Body of pancreas (tissue), 4 donors: ENCODE data around the gene SLC24A4. TPM values are rescaled to one million over a fixed set of nuclear protein-coding genes. Genes with fewer than 3 reads are reported as not detected.

Source experiments
- ATAC-seq: fragments of 150-250 bp; one replicate; pipeline ENCODE4 v1.9.1; 2016
- DNase-seq, 4 donors: peaks; one replicate each; pipeline ENCODE4 v3.0.0-alpha.2; 2019
- H3K27ac ChIP-seq, 4 donors: fragments of 200-600 bp; sonication (generic); 1 replicate in 3 of 4; 2 replicates in 1 of 4; pipeline versions ENCODE4 v1.5.1 to v1.6.1; 2016 to 2019; ENCODE audit warnings: mild to moderate bottlenecking in 1 of 4, mixed read lengths in 1 of 4, moderate library complexity in 1 of 4
- H3K27me3 ChIP-seq, 2 donors: fragments of 200-600 bp; sonication (generic); one replicate each; pipeline ENCODE4 v1.6.0; 2016; ENCODE audit warnings: mild to moderate bottlenecking in 1 of 2
- H3K36me3 ChIP-seq, 2 donors: fragments of 200-600 bp; sonication (generic); replicated peaks in 1 of 2; 2 replicates each; pipeline ENCODE4 v1.5.1; 2016; ENCODE audit warnings: low read depth in 2 of 2; ENCODE audit not compliant: insufficient read depth in 1 of 2
- H3K4me1 ChIP-seq: fragments of 200-600 bp; sonication (generic); one replicate; pipeline ENCODE4 v1.6.0; 2016
- H3K4me3 ChIP-seq, 2 donors: fragments of 200-600 bp; sonication (generic); 1 replicate in 1 of 2; 2 replicates in 1 of 2; pipeline ENCODE4 v1.5.1; 2016 to 2019
- H3K9me3 ChIP-seq, 3 donors: fragments of 200-600 bp; sonication (generic); 1 replicate in 2 of 3; 2 replicates in 1 of 3; pipeline ENCODE4 v1.5.1; 2016
- POLR2A ChIP-seq, 3 donors: fragments of 450-650 bp; IDR thresholded peaks; one replicate each; pipeline ENCODE4 v1.6.1; 2016; ENCODE audit warnings: antibody characterized with exemption in 3 of 3, mild to moderate bottlenecking in 2 of 3
- WGBS, 2 donors: methylation state at CpG; one replicate each; pipeline ENCODE4 v1.1.5; 2017; 5-methylcytosine and 5-hydroxymethylcytosine counted together
- intact Hi-C: fragments of 100-400 bp; cut with DNase I; formaldehyde crosslinking; loops from one replicate; pipeline ENCODE4 v1.15.1; 2023
- total RNA-seq, 2 donors: library from RNA; depleted of rRNA; stranded (reverse); fragments of >200 nt; gene quantifications; one replicate each; pipeline ENCODE4 v1.1.0, GENCODE V29; 2016
- TF ChIP-seq, protein P1 (sequence below), 7 experiments: fragments of 450-650 bp in 4 of 7; fragments of 200-600 bp in 3 of 7; sonication (generic) in 3 of 7; IDR thresholded peaks; one replicate each; pipeline ENCODE4 v1.5.1; 2016 to 2019; ENCODE audit warnings: antibody characterized with exemption in 7 of 7

SLC24A4 gene
- total RNA-seq, 2 donors from 2014 or later, result 0.26 TPM; not detected in 1

DNA sequence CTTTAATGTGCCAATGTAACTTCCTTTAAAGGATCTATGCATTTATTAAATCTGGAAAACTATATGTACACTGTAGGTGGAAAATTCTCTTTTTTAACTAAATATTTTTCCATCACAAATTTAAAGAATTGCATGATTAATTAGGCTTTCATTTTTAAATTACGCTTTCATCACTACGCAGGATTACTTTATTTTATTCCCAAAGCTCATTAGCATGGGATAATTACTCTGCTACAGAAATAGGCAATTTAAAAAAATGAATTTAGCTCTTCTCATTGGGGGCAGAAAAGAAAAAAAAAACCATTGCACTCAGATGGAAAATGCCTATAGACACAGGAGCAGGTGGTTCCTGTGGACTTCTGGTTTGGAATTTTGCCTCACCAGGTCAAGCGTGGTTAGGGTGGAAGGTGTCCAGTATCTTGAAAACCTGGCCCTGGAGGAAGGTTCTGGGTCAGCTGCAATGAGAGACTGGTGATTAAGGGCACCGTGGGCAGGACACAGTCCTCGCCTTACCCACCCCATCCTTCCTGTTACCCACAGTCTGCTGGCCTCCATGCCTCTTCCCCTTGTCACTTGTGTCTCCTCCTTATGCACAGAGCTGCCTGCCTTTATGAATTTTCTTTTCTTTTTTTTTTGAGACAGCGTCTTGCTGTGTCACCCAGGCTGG, 173.4 kb downstream of the SLC24A4 start:
- 65 to 66% methylated on average over 6 of the region's 6 CpGs for WGBS, 2 donors
- Histone ChIP-seq H3K4me1 (no peaks in the 10 kb centered on the region), H3K27me3 (no peaks in the 10 kb centered on the region), H3K9me3 (no peaks in the 10 kb centered on the region), H3K27ac (no peak overlapping the region), H3K4me3 (no peak overlapping the region), H3K36me3 (no peaks in the 10 kb centered on the region)
- no peak for ATAC-seq
- no peak for DNase-seq
- intact Hi-C loops, result no loop called here
- TF ChIP-seq, protein P1, sequence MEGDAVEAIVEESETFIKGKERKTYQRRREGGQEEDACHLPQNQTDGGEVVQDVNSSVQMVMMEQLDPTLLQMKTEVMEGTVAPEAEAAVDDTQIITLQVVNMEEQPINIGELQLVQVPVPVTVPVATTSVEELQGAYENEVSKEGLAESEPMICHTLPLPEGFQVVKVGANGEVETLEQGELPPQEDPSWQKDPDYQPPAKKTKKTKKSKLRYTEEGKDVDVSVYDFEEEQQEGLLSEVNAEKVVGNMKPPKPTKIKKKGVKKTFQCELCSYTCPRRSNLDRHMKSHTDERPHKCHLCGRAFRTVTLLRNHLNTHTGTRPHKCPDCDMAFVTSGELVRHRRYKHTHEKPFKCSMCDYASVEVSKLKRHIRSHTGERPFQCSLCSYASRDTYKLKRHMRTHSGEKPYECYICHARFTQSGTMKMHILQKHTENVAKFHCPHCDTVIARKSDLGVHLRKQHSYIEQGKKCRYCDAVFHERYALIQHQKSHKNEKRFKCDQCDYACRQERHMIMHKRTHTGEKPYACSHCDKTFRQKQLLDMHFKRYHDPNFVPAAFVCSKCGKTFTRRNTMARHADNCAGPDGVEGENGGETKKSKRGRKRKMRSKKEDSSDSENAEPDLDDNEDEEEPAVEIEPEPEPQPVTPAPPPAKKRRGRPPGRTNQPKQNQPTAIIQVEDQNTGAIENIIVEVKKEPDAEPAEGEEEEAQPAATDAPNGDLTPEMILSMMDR (IDR thresholded peaks at IDR 0.05), result no peak
- TF ChIP-seq POLR2A (IDR thresholded peaks at IDR 0.05), result no peak

DNA sequence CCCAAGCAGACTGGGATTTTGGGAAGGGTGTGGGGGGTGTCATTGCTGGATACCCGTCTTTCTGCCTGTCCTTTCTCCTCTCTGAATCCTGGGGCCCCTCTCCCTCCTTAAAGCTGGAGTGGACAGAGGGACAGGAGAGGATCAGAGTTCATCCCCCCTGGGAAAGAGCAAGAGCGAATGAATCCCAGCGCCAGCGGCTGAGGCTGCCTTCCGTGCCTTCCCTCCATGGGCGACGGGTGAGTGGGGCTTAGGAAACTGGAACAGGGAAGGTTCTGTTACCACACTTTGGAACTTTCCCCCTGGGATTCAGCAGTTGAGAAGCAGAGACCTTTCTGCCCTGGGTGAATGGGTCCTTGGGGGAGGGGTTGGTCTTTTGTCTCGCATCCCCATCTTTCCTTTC, 174.4 kb downstream of the SLC24A4 start:
- no peak for TF ChIP-seq POLR2A (IDR thresholded peaks at IDR 0.05)
- TF ChIP-seq, protein P1 (IDR thresholded peaks at IDR 0.05), result no peak
- H3K36me3 ChIP-seq, result no peaks in the 10 kb centered on the region
- DNase-seq, result no peak
- WGBS, 2 donors, result 75 to 81% methylated on average over 8 of the region's 8 CpGs
- no peak overlapping the region for H3K4me3 ChIP-seq
- no peaks in the 10 kb centered on the region for H3K27me3 ChIP-seq
- no peak overlapping the region for H3K27ac ChIP-seq
- intact Hi-C loops, result no loop called here
- no peak for ATAC-seq
- H3K9me3 ChIP-seq, result no peaks in the 10 kb centered on the region
- H3K4me1 ChIP-seq, result no peaks in the 10 kb centered on the region

DNA sequence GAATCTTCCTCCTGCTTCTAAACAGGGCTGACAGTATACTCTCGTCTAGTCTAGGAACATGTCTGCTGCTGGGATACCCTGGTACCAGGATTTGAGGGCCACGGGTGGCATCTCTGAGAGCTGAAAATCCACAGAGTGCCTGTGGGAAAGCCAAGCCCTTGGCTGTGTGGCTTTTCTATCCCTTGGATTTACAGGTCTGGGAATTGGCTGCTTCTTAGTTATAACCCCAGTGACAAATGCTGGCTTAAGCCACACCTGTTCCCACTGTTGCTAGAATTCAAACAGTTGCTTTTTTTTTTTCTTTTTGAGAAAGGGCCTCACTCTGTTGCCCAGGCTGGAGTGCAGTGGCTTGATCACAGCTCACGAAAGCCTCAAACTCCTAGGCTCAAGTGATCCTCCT, 176.3 kb downstream of the SLC24A4 start:
- no peak for ATAC-seq
- intact Hi-C loops, result no loop called here
- WGBS, 2 donors, result 74 to 76% methylated on average over 3 of the region's 3 CpGs

DNA sequence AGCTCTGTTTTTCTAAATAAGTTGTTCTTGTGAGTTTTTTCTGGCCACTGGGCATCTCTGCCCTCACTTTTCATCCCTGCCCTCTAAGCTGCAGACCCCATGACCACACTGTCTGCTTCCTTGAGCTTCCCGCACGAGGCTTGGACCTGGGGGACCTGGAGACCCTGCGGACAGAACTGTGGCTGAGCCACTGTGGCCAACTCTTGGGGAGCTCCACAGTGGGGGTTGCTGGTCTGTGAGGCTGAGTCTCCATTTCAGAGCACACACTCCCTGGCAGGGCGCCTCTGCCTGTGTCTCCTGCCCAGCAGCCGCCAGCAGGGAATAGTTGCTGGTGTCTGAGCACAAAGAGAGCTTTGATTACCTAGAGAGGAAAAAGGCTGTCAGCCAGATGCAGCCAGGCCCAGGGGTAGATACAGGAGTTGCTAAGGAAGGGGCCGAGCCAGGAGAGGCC, 177.6 kb downstream of the SLC24A4 start:
- no peak for ATAC-seq
- no peak for TF ChIP-seq POLR2A (IDR thresholded peaks at IDR 0.05)
- TF ChIP-seq, protein P1 (IDR thresholded peaks at IDR 0.05), result no peak
- H3K36me3 ChIP-seq, result no peaks in the 10 kb centered on the region
- no peaks in the 10 kb centered on the region for H3K27me3 ChIP-seq
- 59 to 61% methylated on average over 5 to 6 of the region's 6 CpGs for WGBS, 2 donors
- DNase-seq, result no peak
- no peak overlapping the region for H3K4me3 ChIP-seq
- H3K27ac ChIP-seq, result no peak overlapping the region
- H3K4me1 ChIP-seq, result no peaks in the 10 kb centered on the region
- intact Hi-C loops, result no loop called here
- H3K9me3 ChIP-seq, result no peaks in the 10 kb centered on the region

More for the DNA sequence above, 176.3 kb downstream of the SLC24A4 start:
- no peaks in the 10 kb centered on the region for H3K9me3 ChIP-seq
- H3K4me3 ChIP-seq, result no peak overlapping the region
- TF ChIP-seq POLR2A (IDR thresholded peaks at IDR 0.05), result no peak
- TF ChIP-seq, protein P1 (IDR thresholded peaks at IDR 0.05), result no peak
- H3K27ac ChIP-seq, result no peak overlapping the region
- no peaks in the 10 kb centered on the region for H3K27me3 ChIP-seq
- no peaks in the 10 kb centered on the region for H3K36me3 ChIP-seq
- H3K4me1 ChIP-seq, result no peaks in the 10 kb centered on the region
- DNase-seq, result no peak

DNA sequence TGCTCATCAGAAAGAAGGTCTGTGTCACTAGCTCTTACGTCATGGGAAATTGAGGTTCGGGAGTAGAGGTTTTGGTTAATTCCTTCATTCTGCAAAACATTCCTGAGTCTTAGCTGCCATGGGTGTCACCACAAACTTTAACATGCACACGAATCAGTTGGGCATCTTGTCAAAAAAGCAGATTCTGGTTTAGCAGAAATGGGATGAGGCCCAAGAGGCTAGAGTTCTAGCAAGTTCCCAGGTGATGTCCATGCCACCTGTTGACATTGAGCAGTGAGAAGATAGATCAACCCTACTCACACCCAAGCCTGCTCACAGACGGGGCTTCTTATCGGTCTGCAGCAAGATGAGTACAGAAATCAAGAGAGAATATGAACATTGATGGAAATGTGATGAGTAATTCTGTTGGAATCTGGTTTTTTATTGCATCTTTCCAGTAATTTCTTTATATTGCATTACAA, 179.0 kb downstream of the SLC24A4 start:
- Histone ChIP-seq H3K27ac (no peak overlapping the region), H3K4me1 (no peaks in the 10 kb centered on the region), H3K27me3 (no peaks in the 10 kb centered on the region), H3K36me3 (no peaks in the 10 kb centered on the region), H3K4me3 (no peak overlapping the region), H3K9me3 (no peaks in the 10 kb centered on the region)
- no peak for ATAC-seq
- TF ChIP-seq, protein P1 (IDR thresholded peaks at IDR 0.05), result no peak
- TF ChIP-seq POLR2A (IDR thresholded peaks at IDR 0.05), result no peak
- WGBS, 2 donors, result 57 to 69% methylated on average over 5 of the region's 5 CpGs
- intact Hi-C loops, result no loop called here
- no peak for DNase-seq
